Mononuclear cell (primary cell): ENCODE measurements around the gene SPOUT1. TPM values are rescaled to one million over a fixed set of nuclear protein-coding genes. Genes with fewer than 3 reads are reported as not detected.
"Not testable (repeated sequence)": the region's sequence is repeated elsewhere in the genome, so short reads cannot be mapped to it uniquely, and the experiment has no call there.

Source experiments
- H3K27me3 ChIP-seq: 2 replicates; pipeline ENCODE4 v1.6.0; 2011; ENCODE audit warnings: low read length, control low read depth; ENCODE audit not compliant: insufficient read depth
- H3K4me1 ChIP-seq: 2 replicates; pipeline ENCODE4 v1.5.1; 2011; ENCODE audit warnings: mild to moderate bottlenecking, low read length, control low read depth; ENCODE audit not compliant: insufficient read depth
- H3K4me3 ChIP-seq: 2 replicates; pipeline ENCODE4 v1.5.1; 2011; ENCODE audit warnings: mild to moderate bottlenecking, low read length, moderate library complexity
- H3K9me3 ChIP-seq: 2 replicates; pipeline ENCODE4 v1.5.1; 2011; ENCODE audit warnings: low read depth, mild to moderate bottlenecking, control low read depth, low read length
- total RNA-seq: library from RNA; depleted of rRNA; stranded (reverse); fragments of >200 nt; gene quantifications from one replicate; pipeline ENCODE4 v1.2.3, GENCODE V29; 2012

SPOUT1 gene, protein sequence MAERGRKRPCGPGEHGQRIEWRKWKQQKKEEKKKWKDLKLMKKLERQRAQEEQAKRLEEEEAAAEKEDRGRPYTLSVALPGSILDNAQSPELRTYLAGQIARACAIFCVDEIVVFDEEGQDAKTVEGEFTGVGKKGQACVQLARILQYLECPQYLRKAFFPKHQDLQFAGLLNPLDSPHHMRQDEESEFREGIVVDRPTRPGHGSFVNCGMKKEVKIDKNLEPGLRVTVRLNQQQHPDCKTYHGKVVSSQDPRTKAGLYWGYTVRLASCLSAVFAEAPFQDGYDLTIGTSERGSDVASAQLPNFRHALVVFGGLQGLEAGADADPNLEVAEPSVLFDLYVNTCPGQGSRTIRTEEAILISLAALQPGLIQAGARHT
- total RNA-seq: 8.0 TPM

DNA sequence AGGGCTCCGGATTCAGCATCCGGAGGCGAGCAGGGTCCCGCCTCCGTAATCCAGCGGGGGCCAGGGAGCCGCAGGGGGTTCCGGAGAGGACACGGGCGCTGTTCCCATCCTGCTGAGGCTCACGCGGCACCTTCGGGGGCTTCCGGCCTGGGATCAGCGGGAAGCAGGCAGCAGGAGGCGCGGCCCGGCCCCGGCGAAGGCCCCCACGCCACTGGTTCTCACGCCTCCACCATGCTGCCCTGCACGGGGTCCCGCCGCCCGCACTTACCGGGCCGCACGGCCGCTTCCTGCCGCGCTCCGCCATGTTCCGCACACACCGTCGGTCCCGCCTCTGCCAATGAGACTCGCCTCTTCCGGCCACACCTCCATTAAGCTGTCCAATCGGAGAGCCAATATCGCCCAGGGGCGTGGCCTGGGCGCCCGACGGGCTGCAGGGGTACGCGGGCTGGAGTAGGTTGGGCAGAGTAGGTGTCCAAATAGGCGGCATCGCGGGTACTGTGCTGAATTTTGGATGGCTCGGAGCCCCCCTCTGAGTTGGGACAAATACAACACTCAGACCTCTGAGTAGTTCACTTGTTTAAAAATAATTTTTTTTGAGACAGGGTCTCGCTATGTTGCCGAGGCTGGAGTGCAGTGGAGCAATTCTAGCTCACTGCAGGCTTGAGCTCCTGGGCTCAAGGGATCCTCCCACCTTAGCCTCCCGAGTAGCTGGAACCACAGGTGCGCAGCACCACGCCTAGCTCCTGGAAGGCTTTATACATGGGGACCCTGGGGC, at the start of gene SPOUT1:
Gene SPOUT1 (minus strand): TSS at position 318 of the 775 bp plus-strand sequence. CDS start 14 bp downstream, at position 304.
- Histone ChIP-seq H3K4me1 (peaks cover 20% of the 10 kb centered on the region), H3K27me3 (no peaks in the 10 kb centered on the region), H3K4me3 (peak within 1 kb of the TSS; percentile 81), H3K9me3 (no peaks in the 10 kb centered on the region)

DNA sequence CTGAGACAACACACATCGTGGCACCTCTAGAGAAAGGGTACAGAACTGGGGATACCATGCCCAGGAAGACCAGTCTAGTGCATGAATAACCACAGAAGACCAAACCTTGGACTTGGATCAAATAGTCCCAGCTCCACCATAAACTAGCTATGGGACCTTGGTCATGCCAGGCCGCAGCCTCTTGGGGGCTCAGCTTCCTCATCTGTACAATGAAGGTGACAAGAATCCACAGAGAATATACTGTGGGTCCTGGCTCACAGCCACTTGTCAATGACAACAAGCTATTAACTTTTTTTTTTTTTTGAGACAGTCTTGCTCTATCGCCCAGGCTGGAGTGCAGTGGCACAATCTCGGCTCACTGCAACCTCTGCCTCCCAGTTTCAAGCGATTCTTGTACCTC, 48.3 kb upstream of the SPOUT1 start:
- Histone ChIP-seq H3K4me3 (no peak overlapping the region), H3K27me3 (no peaks in the 10 kb centered on the region), H3K4me1 (peaks cover 21% of the 10 kb centered on the region), H3K9me3 (no peaks in the 10 kb centered on the region)

DNA sequence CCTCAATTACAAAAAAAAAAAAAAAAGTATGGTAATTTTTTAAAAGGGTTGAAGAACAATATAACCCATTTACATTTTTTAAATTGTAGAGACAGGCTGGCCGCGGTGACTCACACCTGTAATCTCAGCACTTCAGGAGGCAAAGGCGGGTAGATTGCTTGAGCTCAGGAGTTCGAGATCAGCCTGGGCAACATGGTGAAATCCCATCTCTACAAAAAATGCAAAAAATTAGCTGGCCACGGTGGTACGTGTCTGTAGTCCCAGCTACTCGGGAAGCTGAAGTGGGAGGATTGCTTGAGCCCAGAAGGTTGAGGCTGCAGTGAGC, 41.3 kb upstream of the SPOUT1 start:
- not testable (repeated sequence) for H3K4me1 ChIP-seq, H3K4me3 ChIP-seq, H3K9me3 ChIP-seq, H3K27me3 ChIP-seq

DNA sequence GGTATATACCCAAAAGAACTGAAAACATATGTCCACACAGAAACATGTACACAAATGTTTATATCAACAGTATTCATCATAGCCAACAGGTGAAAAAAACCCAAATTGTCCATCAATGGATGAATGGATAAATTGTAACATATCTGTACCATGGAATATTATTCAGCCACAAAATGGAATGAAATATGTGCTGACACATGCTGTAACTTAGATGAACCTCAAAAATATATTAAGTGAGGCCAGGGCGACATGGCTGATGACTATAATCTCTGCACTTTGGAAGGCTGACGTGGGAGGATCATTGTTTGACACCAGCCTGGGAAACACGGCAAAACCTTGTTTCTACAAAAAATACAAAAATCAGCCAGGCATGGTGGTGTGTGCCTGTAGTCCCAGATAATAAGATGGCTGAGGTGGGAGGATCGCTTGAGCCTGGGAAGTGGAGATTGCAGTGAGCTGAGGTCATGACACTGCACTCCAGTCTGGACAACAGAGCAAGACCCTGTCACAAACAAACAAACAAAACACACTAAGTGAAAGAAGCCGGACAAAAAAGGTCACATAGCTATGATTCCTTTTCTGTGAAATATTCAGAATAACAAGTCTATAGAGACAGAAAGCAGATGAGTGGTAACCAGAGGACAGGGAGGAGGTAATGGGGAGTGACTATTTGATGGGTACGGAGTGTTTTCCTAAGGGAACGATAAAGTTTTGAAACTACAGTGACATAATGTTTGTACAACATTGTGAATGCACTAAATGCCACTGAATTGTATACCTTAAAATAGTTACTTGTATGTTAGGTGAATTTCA, 40.7 kb upstream of the SPOUT1 start:
- H3K4me1 ChIP-seq: peaks cover 10% of the 10 kb centered on the region
- no peaks in the 10 kb centered on the region for H3K27me3 ChIP-seq
- H3K9me3 ChIP-seq: no peaks in the 10 kb centered on the region
- H3K4me3 ChIP-seq: no peak overlapping the region

DNA sequence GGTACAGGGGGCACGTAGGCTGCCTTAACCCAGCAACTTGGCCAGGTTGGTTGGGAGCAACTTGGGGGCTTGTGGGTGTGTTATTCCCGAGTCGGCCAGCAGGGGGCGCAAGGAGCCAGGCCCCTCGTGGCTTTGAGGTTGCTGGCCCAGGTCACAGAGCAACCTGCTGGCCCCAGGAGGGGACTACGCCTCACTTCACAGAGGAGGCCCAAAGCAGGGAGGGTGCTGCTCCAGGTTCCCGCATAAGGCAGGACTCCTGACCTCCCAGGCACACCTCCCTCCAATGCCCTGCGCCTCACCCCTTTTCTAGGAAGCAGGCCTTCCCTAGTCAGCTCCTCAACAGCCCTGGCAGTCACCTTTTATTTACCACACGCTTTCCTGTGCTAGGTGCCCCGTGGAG, 34.1 kb upstream of the SPOUT1 start:
- Histone ChIP-seq H3K4me1 (peaks cover 4% of the 10 kb centered on the region), H3K4me3 (no peak overlapping the region), H3K9me3 (no peaks in the 10 kb centered on the region), H3K27me3 (no peaks in the 10 kb centered on the region)

DNA sequence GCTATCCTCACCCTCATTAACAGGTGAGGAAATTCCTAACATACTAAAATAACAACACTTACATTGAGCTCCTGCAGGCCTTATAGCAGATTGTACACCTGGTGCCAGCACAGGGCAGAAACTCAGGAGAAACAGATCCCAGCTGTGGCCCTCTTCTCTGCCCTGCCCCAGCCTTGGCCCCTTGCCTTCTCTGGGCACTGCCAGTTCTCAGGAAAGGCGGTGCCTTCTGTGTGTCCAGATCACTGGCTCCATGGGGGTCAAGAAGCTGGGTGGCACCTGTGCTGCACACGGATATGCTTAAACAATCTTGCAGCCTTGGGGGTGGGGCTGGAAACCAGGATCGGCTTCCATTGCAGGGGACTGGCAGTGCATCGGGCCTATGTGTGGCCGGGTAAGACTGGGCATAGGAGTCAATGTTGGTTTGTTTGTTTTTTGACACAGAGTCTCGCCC, 32.8 kb upstream of the SPOUT1 start:
- H3K27me3 ChIP-seq: no peaks in the 10 kb centered on the region
- no peak overlapping the region for H3K4me3 ChIP-seq
- H3K9me3 ChIP-seq: no peaks in the 10 kb centered on the region
- peaks cover 4% of the 10 kb centered on the region for H3K4me1 ChIP-seq

DNA sequence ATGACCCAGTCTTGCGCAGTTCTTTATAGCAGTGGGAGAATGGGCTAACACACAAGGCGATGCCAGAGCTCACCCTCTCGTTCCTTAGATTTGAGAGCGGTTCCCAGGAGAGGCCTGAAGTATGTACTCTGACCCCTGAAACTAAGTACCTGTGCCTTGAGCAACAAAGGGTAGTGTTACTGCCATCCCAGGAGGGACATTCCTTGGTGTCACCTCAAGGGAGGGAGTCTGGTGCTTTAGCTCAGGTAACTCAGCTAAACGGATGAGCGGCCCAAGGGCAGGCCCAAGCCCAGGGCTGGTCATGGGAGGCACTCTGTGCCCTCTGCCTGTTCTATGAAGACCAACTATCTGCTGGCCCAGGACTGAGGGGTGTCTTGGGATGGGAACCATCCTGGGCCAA, 31.9 kb upstream of the SPOUT1 start:
- no peak overlapping the region for H3K4me3 ChIP-seq
- no peaks in the 10 kb centered on the region for H3K9me3 ChIP-seq
- H3K4me1 ChIP-seq: peaks cover 4% of the 10 kb centered on the region
- no peaks in the 10 kb centered on the region for H3K27me3 ChIP-seq

DNA sequence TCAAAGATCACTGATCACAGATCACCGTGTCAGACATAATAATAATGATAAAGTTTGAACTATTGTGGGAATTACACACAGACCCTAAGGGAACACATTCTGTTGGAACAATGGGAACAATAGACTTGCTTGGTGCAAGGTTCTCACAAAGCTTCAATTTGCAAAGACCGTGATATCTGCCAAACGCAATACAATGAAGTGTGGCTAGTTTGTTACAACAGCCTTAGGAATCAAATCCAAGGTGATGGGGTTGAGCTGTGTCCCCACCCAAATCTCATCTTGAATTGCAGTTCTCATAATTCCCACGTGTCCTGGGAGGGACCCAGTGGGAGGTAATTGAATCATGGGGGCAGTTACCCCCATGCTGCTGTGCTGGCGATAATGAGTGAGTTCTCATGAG, 31.3 kb upstream of the SPOUT1 start:
- peaks cover 4% of the 10 kb centered on the region for H3K4me1 ChIP-seq
- H3K9me3 ChIP-seq: no peaks in the 10 kb centered on the region
- no peak overlapping the region for H3K4me3 ChIP-seq
- no peaks in the 10 kb centered on the region for H3K27me3 ChIP-seq

DNA sequence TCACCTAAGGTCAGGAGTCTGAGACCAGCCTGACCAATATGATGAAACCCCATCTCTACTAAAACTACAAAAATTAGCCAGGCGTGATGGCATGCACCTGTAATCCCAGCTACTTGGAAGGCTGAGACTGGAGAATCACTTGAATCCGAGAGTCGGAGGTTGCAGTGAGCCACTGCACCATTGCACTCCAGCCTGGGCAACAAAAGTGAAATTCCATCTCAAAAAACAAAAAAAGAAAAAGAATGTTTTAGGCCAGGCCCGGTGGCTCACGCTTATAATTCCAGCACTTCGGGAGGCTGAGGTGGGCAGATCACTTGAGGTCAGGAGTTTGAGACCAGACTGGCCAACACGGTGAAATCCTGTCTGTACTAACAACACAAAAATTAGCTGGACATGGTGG, 28.9 kb upstream of the SPOUT1 start:
- H3K9me3 ChIP-seq, H3K27me3 ChIP-seq, H3K4me3 ChIP-seq, H3K4me1 ChIP-seq: not testable (repeated sequence)

DNA sequence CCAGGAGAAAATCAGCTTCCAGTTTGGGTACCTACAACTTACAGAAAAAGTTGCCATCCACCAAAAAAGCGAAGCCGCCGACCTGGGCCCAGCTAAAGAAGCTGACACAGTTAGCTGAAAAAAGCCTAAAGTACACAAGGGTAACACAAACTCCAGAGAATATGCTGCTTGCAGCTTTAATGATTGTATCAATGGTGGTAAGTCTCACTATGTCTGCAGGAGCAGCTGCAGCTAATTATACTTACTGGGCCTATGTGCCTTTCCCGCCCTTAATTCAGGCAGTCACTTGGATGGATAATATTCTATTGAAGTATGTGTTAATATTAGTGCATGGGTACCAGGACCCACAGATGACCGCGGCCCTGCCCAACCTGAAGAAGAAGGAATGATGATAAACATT, 24.9 kb upstream of the SPOUT1 start:
- not testable (repeated sequence) for H3K27me3 ChIP-seq, H3K4me3 ChIP-seq

DNA sequence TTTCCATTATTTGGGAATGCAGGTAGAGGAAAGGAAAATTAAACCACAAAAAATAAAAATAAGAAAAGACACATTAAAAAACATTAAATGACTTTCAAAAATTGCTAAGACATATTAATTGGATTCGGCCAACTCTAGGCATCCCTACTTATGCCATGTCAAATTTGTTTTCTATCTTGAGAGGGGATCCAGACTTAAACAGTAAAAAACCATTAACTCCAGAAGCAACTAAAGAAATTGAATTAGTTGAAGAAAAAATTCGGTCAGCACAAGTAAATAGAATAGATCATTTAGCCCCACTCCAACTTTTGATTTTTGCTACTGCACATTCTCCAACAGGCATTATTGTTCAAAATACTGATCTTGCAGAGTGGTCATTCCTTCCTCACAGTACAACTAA, 23.1 kb upstream of the SPOUT1 start:
- not testable (repeated sequence) for H3K9me3 ChIP-seq, H3K27me3 ChIP-seq, H3K4me1 ChIP-seq, H3K4me3 ChIP-seq

More for the DNA sequence above, 24.9 kb upstream of the SPOUT1 start:
- not testable (repeated sequence) for H3K4me1 ChIP-seq, H3K9me3 ChIP-seq

DNA sequence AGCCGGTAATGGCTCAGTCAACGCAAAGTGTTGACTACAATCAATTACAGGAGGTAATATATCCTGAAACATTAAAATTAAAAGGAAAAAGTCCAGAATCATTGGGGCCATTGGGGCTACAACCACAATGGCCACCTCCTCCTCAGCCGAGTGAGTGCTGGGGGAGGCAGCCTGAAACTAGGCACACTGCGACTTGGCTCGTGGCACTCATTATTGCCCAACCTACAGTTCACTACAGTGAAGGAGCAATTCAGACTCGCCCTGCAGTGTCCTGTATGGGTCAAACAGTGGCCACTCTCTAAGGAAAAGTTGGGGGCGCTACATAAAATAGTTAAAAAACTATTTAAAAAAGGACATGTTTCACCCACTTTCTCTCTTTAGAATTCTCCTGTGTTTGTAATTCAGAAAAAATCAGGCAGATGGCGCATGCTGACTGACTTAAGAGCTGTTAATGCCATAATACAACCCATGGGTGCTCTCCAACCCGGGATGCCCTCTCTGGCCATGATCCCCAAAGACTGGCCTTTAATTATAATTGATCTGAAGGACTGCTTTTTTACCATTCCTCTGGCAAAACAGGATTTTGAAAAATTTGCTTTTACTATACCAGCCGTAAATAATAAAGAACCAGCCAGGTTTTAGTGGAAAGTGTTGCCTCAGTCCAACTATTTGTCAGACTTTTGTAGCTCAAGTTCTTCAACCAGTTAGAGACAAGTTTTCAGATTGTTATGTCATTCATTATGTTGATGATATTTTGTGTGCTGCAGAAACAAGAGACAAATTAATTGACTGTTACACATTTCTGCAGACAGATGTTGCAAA, 22.4 kb upstream of the SPOUT1 start:
- H3K4me1 ChIP-seq, H3K9me3 ChIP-seq, H3K4me3 ChIP-seq, H3K27me3 ChIP-seq: not testable (repeated sequence)

DNA sequence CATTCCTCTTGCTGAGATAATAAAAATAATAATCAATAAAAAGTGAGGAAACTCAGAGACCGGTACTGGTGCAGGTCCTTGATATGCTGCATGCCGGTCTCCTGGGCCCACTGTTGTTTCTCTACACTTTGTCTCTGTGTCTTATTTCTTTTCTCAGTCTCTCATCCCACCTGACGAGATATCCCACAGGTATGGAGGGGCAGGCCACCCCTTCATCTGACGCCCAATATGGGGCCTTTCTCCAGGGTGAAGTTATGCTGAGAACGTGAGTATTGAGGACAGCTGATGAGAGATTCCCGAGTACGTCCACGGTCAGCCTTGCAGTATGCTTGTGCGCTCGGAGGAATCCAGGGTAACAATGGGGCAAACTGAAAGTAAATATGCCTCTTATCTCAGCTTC, 21.4 kb upstream of the SPOUT1 start:
- not testable (repeated sequence) for H3K9me3 ChIP-seq

DNA sequence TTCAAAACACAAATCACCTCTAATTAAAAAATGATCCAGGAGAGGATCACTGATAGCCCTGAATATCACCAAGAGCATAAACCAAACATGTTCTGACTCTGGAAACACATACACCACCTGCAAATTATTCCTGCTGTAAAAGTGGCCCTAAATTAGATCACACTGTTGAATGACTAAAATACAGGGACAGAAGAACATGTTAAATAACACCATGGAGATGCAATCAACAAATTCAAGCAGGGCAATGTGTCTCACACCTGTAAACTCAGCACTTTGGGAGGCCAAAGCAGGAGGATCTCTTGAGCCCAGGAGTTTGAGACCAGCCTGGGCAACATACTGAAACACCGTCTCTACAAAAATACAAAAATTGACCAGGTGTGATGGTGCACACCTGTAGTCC, 18.2 kb upstream of the SPOUT1 start:
- H3K4me3 ChIP-seq: no peak overlapping the region
- H3K27me3 ChIP-seq: no peaks in the 10 kb centered on the region
- no peaks in the 10 kb centered on the region for H3K9me3 ChIP-seq
- H3K4me1 ChIP-seq: no peaks in the 10 kb centered on the region

More for the DNA sequence above, 21.4 kb upstream of the SPOUT1 start:
- H3K4me1 ChIP-seq, H3K27me3 ChIP-seq, H3K4me3 ChIP-seq: not testable (repeated sequence)

DNA sequence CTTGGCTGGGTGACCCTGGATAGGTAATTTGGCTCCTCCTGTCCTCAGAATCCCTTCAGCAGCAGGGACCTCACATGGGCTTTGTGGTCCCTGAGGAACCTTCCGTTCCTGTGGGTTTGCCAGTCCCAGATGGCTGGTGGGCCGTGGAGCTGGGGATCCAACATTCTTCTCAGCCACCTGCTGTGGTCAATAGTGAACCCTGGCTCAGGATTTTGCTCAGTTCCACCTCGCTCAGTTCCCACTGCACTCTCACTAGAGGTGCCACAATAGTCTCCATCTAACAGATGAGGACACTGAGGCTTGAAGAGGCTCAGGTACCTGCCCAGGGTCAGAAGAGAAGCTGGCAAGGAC, 17.1 kb upstream of the SPOUT1 start:
- Histone ChIP-seq H3K27me3 (no peaks in the 10 kb centered on the region), H3K4me1 (no peaks in the 10 kb centered on the region), H3K4me3 (no peak overlapping the region), H3K9me3 (no peaks in the 10 kb centered on the region)
